K562 (cell line): ENCODE results near the gene ALDH1A2. TPM values are rescaled to one million over a fixed set of nuclear protein-coding genes. Genes with fewer than 3 reads are reported as not detected.
A peak's percentile ranks its signal among the peaks of the same experiment; 100 is the strongest.

Source experiments
- ATAC-seq: fragments of 200-7000 bp; cut with Tn5 transposase; 3 replicates; pipeline ENCODE4 v1.9.1; 2020; ENCODE audit warnings: moderate library complexity
- BruUV-seq: library from RNA; stranded (reverse); fragments of 400-500 nt; replicated peaks from 2 replicates; lab custom pipeline; 2021; lab: Mats Ljungman, UMichigan
- CTCF ChIA-PET: fragments of 300-600 bp; formaldehyde crosslinking; extraction: SDS; loops from one replicate; lab custom pipeline; 2021; ENCODE audit warnings: low intra/inter-chr PET ratio; lab: Yijun Ruan, JAX
- POLR2A ChIA-PET: fragments of 300-600, 350-650 bp; sonication (Branson Sonifier 250); formaldehyde crosslinking; extraction: SDS; loops from one replicate; lab custom pipeline; 2021; ENCODE audit warnings: antibody characterized with exemption, inconsistent platforms; lab: Yijun Ruan, JAX
- DNase-seq, 4 experiments: peaks; one replicate each; pipeline versions ENCODE4 v3.0.0 to v3.0.0-alpha.2; 2011 to 2018; ENCODE audit warnings: low spot score in 3 of 4, mixed read lengths in 3 of 4; ENCODE audit errors: extremely low read depth in 1 of 4
- FAIRE-seq: peaks from 2 replicates; lab custom pipeline; 2011; peaks lifted over from hg19 to GRCh38; lab: Jason Lieb, UNC
- H2AFZ ChIP-seq: 2 replicates; pipeline ENCODE4 v1.6.0; 2011; ENCODE audit warnings: low read depth, low read length, control low read depth, inconsistent platforms
- H3K27ac ChIP-seq: fragments of 200-600 bp; 3 replicates; pipeline ENCODE4 v1.8.0; 2011; ENCODE audit warnings: low read depth, mild to moderate bottlenecking, control low read depth, inconsistent platforms, low read length, moderate library complexity, mixed read lengths; ENCODE audit errors: extremely low read depth
- H3K27me3 ChIP-seq, 2 experiments: fragments of 300-600 bp in 1 of 2; 2 replicates in 1 of 2; 3 replicates in 1 of 2; pipeline versions ENCODE4 v1.6.0 to v1.8.0; 2011; ENCODE audit warnings: inconsistent platforms in 2 of 2, low read length in 2 of 2, mild to moderate bottlenecking in 1 of 2, mixed read lengths in 1 of 2, moderate library complexity in 1 of 2; ENCODE audit not compliant: control insufficient read depth in 2 of 2, insufficient read depth in 2 of 2
- H3K36me3 ChIP-seq: fragments of 300-600 bp; 3 replicates; pipeline ENCODE4 v1.8.0; 2011; ENCODE audit warnings: mild to moderate bottlenecking, low read length, inconsistent platforms; ENCODE audit not compliant: control insufficient read depth, insufficient read depth
- H3K4me1 ChIP-seq, 2 experiments: fragments of 200-600 bp in 1 of 2; replicated peaks in 1 of 2; 2 replicates in 1 of 2; 3 replicates in 1 of 2; pipeline versions ENCODE4 v1.5.1 to v1.8.0; 2011; ENCODE audit warnings: inconsistent platforms in 2 of 2, low read length in 2 of 2, mild to moderate bottlenecking in 1 of 2, mixed read lengths in 1 of 2, moderate library complexity in 1 of 2; ENCODE audit not compliant: control insufficient read depth in 2 of 2, insufficient read depth in 2 of 2
- H3K4me2 ChIP-seq: 2 replicates; pipeline ENCODE4 v1.6.1; 2011; ENCODE audit warnings: low read length, control low read depth, inconsistent platforms, mixed read lengths; ENCODE audit not compliant: insufficient read depth
- H3K4me3 ChIP-seq: fragments of 200-600 bp; sonication (generic), shearing (Covaris generic); 2 replicates; pipeline ENCODE4 v1.5.1; 2016; ENCODE audit warnings: control low read depth, inconsistent platforms
- H3K79me2 ChIP-seq: fragments of 200-600 bp; 3 replicates; pipeline ENCODE4 v1.8.0; 2011; ENCODE audit warnings: low read length, inconsistent platforms; ENCODE audit not compliant: control insufficient read depth, insufficient read depth
- H3K9ac ChIP-seq, 2 experiments: 2 replicates each; pipeline versions ENCODE4 v1.6.0 to v1.6.1; 2011; ENCODE audit warnings: low read depth in 2 of 2, low read length in 2 of 2, control low read depth in 1 of 2, inconsistent platforms in 1 of 2, mild to moderate bottlenecking in 1 of 2, mixed read lengths in 1 of 2; ENCODE audit not compliant: insufficient read depth in 1 of 2
- H3K9me1 ChIP-seq: one replicate; pipeline ENCODE4 v1.6.0; 2011; ENCODE audit warnings: inconsistent platforms, mild to moderate bottlenecking, low read length, moderate library complexity; ENCODE audit not compliant: control insufficient read depth, insufficient read depth
- H3K9me3 ChIP-seq: replicated peaks from 2 replicates; pipeline ENCODE4 v1.5.1; 2011; ENCODE audit warnings: low read depth, low read length, inconsistent platforms; ENCODE audit not compliant: control insufficient read depth, insufficient read depth
- H4K20me1 ChIP-seq: replicated peaks from 2 replicates; pipeline ENCODE4 v1.6.1; 2011; ENCODE audit warnings: low read length, inconsistent platforms, mixed read lengths; ENCODE audit not compliant: control insufficient read depth, insufficient read depth
- ARID4B ChIP-seq: sonication (generic); formaldehyde crosslinking; IDR thresholded peaks from 2 replicates; pipeline ENCODE4 v1.8.0; 2022; ENCODE audit warnings: mild to moderate bottlenecking, missing genetic modification reagents
- CBFA2T3 ChIP-seq: fragments of 450-650 bp; IDR thresholded peaks from 2 replicates; pipeline ENCODE4 v1.6.1; 2017
- ETV1 ChIP-seq: fragments of 450-650 bp; conservative IDR thresholded peaks from 2 replicates; pipeline ENCODE4 v1.6.1; 2016; ENCODE audit warnings: missing genetic modification characterization, control low read depth, low read depth, missing compliant biosample characterization
- GABPA ChIP-seq: fragments of 200-800 bp; sonication (Bioruptor generic); conservative IDR thresholded peaks from 2 replicates; pipeline ENCODE4 v1.6.1; 2016; ENCODE audit warnings: low read depth, missing genetic modification characterization, missing compliant biosample characterization
- HCFC1 ChIP-seq: IDR thresholded peaks from 2 replicates; pipeline ENCODE4 v1.6.1; 2012; ENCODE audit warnings: low read depth, low read length, improper control_type of control experiment
- HDAC1 ChIP-seq, 2 experiments: fragments of 450-650 bp; IDR thresholded peaks; 2 replicates each; pipeline ENCODE4 v1.6.1; 2016 to 2017; ENCODE audit warnings: inconsistent platforms in 1 of 2, mild to moderate bottlenecking in 1 of 2, moderate library complexity in 1 of 2
- HIVEP1 ChIP-seq: fragments of 250-450 bp; sonication (Bioruptor Pico); IDR thresholded peaks from 2 replicates; pipeline ENCODE4 v1.4.0; 2020; ENCODE audit warnings: mild to moderate bottlenecking
- HMG20B ChIP-seq: fragments of 250-450 bp; sonication (Bioruptor Pico); IDR thresholded peaks from 2 replicates; pipeline ENCODE4 v1.5.0; 2021; ENCODE audit warnings: mild to moderate bottlenecking
- LEF1 ChIP-seq: fragments of 450-650 bp; IDR thresholded peaks from 2 replicates; pipeline ENCODE4 v1.6.1; 2016; ENCODE audit warnings: mild to moderate bottlenecking
- MAZ ChIP-seq, 2 experiments: fragments of 450-650 bp in 1 of 2; sonication (generic) in 1 of 2; formaldehyde crosslinking; IDR thresholded peaks in 1 of 2; conservative IDR thresholded peaks in 1 of 2; 2 replicates each; pipeline versions ENCODE4 v1.4.0 to v1.5.0; 2020; ENCODE audit warnings: mild to moderate bottlenecking in 1 of 2, missing genetic modification reagents in 1 of 2
- MCM5 ChIP-seq: fragments of 450-650 bp; IDR thresholded peaks from 2 replicates; pipeline ENCODE4 v1.6.1; 2016; ENCODE audit warnings: low read depth
- MIER1 ChIP-seq: fragments of 450-650 bp; IDR thresholded peaks from 2 replicates; pipeline ENCODE4 v1.6.1; 2016; ENCODE audit warnings: antibody characterized with exemption, mild to moderate bottlenecking, low read depth
- MNT ChIP-seq, 2 experiments: fragments of 450-650 bp; conservative IDR thresholded peaks; 2 replicates each; pipeline ENCODE4 v1.6.1; 2017; ENCODE audit warnings: mild to moderate bottlenecking in 2 of 2, moderate library complexity in 2 of 2
- NCOR1 ChIP-seq: fragments of 450-650 bp; IDR thresholded peaks from 2 replicates; pipeline ENCODE4 v1.6.1; 2016; ENCODE audit warnings: mild to moderate bottlenecking, moderate library complexity
- POLR3G ChIP-seq: IDR thresholded peaks from 2 replicates; pipeline ENCODE4 v1.6.1; 2011; ENCODE audit not compliant: insufficient read length, insufficient replicate concordance; ENCODE audit errors: extremely low read depth
- TEAD2 ChIP-seq: fragments of 450-650 bp; IDR thresholded peaks from 2 replicates; pipeline ENCODE4 v1.6.1; 2016; ENCODE audit warnings: missing genetic modification characterization, control low read depth, missing compliant biosample characterization
- ZNF217 ChIP-seq: sonication (generic); formaldehyde crosslinking; IDR thresholded peaks from 2 replicates; pipeline ENCODE4 v1.8.0; 2022; ENCODE audit warnings: mild to moderate bottlenecking, missing genetic modification reagents
- ZNF583 ChIP-seq: fragments of 250-450 bp; sonication (Bioruptor Pico); IDR thresholded peaks from 2 replicates; pipeline ENCODE4 v1.4.0; 2020
- WGBS: fragments of 100-300 bp; shearing (Covaris generic); methylation state at CpG from one replicate; pipeline ENCODE4 v1.1.6; 2016; ENCODE audit warnings: low coverage, mixed read lengths; ENCODE audit not compliant: insufficient coverage; ENCODE audit errors: missing lambda C conversion rate; 5-methylcytosine and 5-hydroxymethylcytosine counted together
- in situ Hi-C: fragments of 300-500 bp; cut with MboI; formaldehyde crosslinking; loops from 4 replicates; pipeline ENCODE4 v1.15.0; 2018; ENCODE audit warnings: inconsistent platforms, mixed read lengths
- intact Hi-C: fragments of 100-400 bp; cut with micrococcal nuclease; formaldehyde crosslinking; loops from 2 replicates; pipeline ENCODE4 v1.14.2; 2022
- polyA plus RNA-seq, 8 experiments: library from polyadenylated mRNA; depleted of rRNA in 4 of 8; stranded (reverse) in 5 of 8; unstranded in 3 of 8; fragments of >200 nt; fragmentation: Nextera tagmentation in 2 of 8; fragmentation: Illumina TruSeq in 1 of 8; extraction: Ambion mirVana in 2 of 8; extraction: Trizol in 1 of 8; gene quantifications; 2 replicates each; pipeline versions ENCODE4 v1.2.1 to v1.2.3, GENCODE V29; 2011 to 2014; ENCODE audit warnings: inconsistent platforms in 1 of 8, missing spikeins in 1 of 8
- total RNA-seq, 7 experiments: library from RNA; depleted of rRNA in 6 of 7; stranded (reverse); fragments of >200 nt in 6 of 7; fragmentation: Illumina TruSeq in 2 of 7; extraction: Trizol in 2 of 7; gene quantifications; 2 replicates each; pipeline versions ENCODE4 v1.2.1 to v1.2.3, GENCODE V29; 2011 to 2021; ENCODE audit warnings: low replicate concordance in 1 of 7

ALDH1A2 gene
- total and polyA plus RNA-seq, 9 of the 15 experiments (the other 6 are each of a cell fraction or from before 2014, with no cell fraction given), result 115 to 393 (median 333) TPM

- Histone ChIP-seq H3K79me2 (peaks cover 100% of the 10 kb centered on the region), H4K20me1 (0 out of 2 replicates have a peak, but pooled peaks cover 4% of the 10 kb centered on the region), H3K4me2 (peak overlapping the region; percentile 7; the same call in 1 of the 2 replicates), H3K4me3 (no peak overlapping the region), H3K4me1 (peaks cover 0 to 46% of the 10 kb centered on the region in 2 experiments; a peak in 4 of 5 replicates), H3K27me3 (no peaks in the 10 kb centered on the region), H3K36me3 (peaks cover 26% of the 10 kb centered on the region), H3K9me1 (no peaks in the 10 kb centered on the region), H3K9me3 (no peaks in the 10 kb centered on the region), H3K27ac (peak overlapping the region; percentile 41; the same call in 2 of the 3 replicates), H2AFZ (no peak overlapping the region), H3K9ac (0 out of 4 replicates have a peak overlapping the region, but pooled peaks of 1 of the 2 experiments have one; percentile 16)
- WGBS, result 4% methylated on average over 2 of the region's 2 CpGs
- BruUV-seq, result no TSS peak
- intact Hi-C loops, result no loop called here
- CTCF ChIA-PET, result no interaction called here
- ATAC-seq (peak; percentile 71), DNase-seq (peak in 3 of 4 experiments; percentile 23 to 50 (median 36)), FAIRE-seq (peak; percentile 69)
- POLR2A ChIA-PET, result interaction anchor here (0.6 to 2.0 kb wide), 3 partner anchors 10 to 57 kb away, joined by 3 to 6 read pairs (median 3); no protein-coding TSS in a partner anchor
- in situ Hi-C loops, result no loop called here
- TF ChIP-seq MAZ (CRISPR knock-in tag; conservative IDR thresholded peaks at IDR 0.05 in 1 of 2, IDR thresholded peaks at IDR 0.05 in 1 of 2) (peak in 1 of 2 experiments; percentile 50; a peak in 1 of 4 replicates), HIVEP1 (no peak), POLR3G (no peak), HMG20B (CRISPR knock-in tag) (no peak), HDAC1 (IDR thresholded peaks at IDR 0.05) (peak in 1 of 2 experiments; percentile 62; a peak in 2 of 4 replicates), TEAD2 (tag) (no peak), HCFC1 (no peak), MIER1 (no peak), LEF1 (peak; percentile 49), ZNF583 (CRISPR knock-in tag) (no peak), ARID4B (no peak), NCOR1 (peak; percentile 44; the same call in 1 of the 2 replicates), ETV1 (peak; percentile 56), MNT (conservative IDR thresholded peaks at IDR 0.05) (no peak), ZNF217 (CRISPR knock-in tag) (no peak), GABPA (tag) (0 out of 2 replicates have a peak, but pooled peaks have one; percentile 33), MCM5 (no peak), CBFA2T3 (peak; percentile 58)
These were observed 27.7 kb downstream of the ALDH1A2 start for GRCh38 chr15:58037723-58038301.
